Ureter (tissue), 1 donor: Measurements from ENCODE around the gene DNAJB1. TPM values are rescaled to one million over a fixed set of nuclear protein-coding genes. Genes with fewer than 3 reads are reported as not detected.
"Not testable (repeated sequence)": the region's sequence is repeated elsewhere in the genome, so short reads cannot be mapped to it uniquely, and the experiment has no call there.

ENCODE experiments used
- DNase-seq: peaks from one replicate; pipeline ENCODE4 v3.0.0-alpha.2; 2020; ENCODE audit warnings: low spot score
- total RNA-seq: library from RNA; stranded (reverse); gene quantifications from one replicate; pipeline ENCODE4 v1.2.4, GENCODE V29; 2023
- donor health status: DM: yes; HTN: yes; CAD: no.

DNAJB1 gene
- total RNA-seq, 1 donor from 2014 or later: 81.6 TPM

GRCh38 chr19:14520543-14520942 is 2.3 kb upstream of the DNAJB1 start:
- no peak for DNase-seq

- no peak for DNase-seq
Measured at GRCh38 chr19:14519860-14520407, 1.7 kb upstream of the DNAJB1 start.

GRCh38 chr19:14519245-14519859 is 1.2 kb upstream of the DNAJB1 start:
- DNase-seq: no peak

- no peak for DNase-seq
Measured at GRCh38 chr19:14517446-14517839, 754 bp downstream of the DNAJB1 start.

GRCh38 chr19:14516746-14517438 is 1.3 kb downstream of the DNAJB1 start:
- no peak for DNase-seq

GRCh38 chr19:14516048-14516534 is 2.1 kb downstream of the DNAJB1 start:
- no peak for DNase-seq

GRCh38 chr19:14515501-14516047 is 2.6 kb downstream of the DNAJB1 start:
- DNase-seq: no peak

- DNase-seq: no peak
Measured at GRCh38 chr19:14514215-14514863, 3.9 kb downstream of the DNAJB1 start.

GRCh38 chr19:14512406-14512961 is 5.7 kb downstream of the DNAJB1 start:
- no peak for DNase-seq

- DNase-seq: no peak
Measured at GRCh38 chr19:14511229-14511593, 7.0 kb downstream of the DNAJB1 start.

- DNase-seq: no peak
Measured at GRCh38 chr19:14510311-14511228, 7.6 kb downstream of the DNAJB1 start.

GRCh38 chr19:14507704-14508542 is 10.3 kb downstream of the DNAJB1 start:
- no peak for DNase-seq

GRCh38 chr19:14505488-14506239 is 12.5 kb downstream of the DNAJB1 start:
- no peak for DNase-seq

- DNase-seq: not testable (repeated sequence)
Measured at GRCh38 chr19:14504575-14504974, 13.6 kb downstream of the DNAJB1 start.

GRCh38 chr19:14503285-14503684 is 14.9 kb downstream of the DNAJB1 start:
- no peak for DNase-seq

- no peak for DNase-seq
Measured at GRCh38 chr19:14502334-14503092, 15.7 kb downstream of the DNAJB1 start.

GRCh38 chr19:14497228-14497921 is 20.8 kb downstream of the DNAJB1 start:
- no peak for DNase-seq

- DNase-seq: no peak
Measured at GRCh38 chr19:14496834-14497227, 21.4 kb downstream of the DNAJB1 start.
